GM23338 (cell line): ENCODE results near the gene DNAH11. TPM values are rescaled to one million over a fixed set of nuclear protein-coding genes. Genes with fewer than 3 reads are reported as not detected.

ENCODE experiments used
- ATAC-seq: fragments of 200-7000 bp; cut with Tn5 transposase; 3 replicates; pipeline ENCODE4 v1.9.1; 2020
- DNase-seq: peaks from one replicate; pipeline ENCODE4 v3.0.0-alpha.2; 2015; ENCODE audit warnings: low spot score
- H2AFZ ChIP-seq: fragments of 200-600 bp; sonication (generic); 2 replicates; pipeline ENCODE4 v1.8.0; 2016; ENCODE audit warnings: antibody characterized with exemption, mild to moderate bottlenecking, moderate library complexity
- H3F3A ChIP-seq: fragments of 200-600 bp; sonication (generic); replicated peaks from 2 replicates; pipeline ENCODE4 v1.8.0; 2017; ENCODE audit warnings: antibody characterized with exemption, mixed run types, low read depth
- H3K27ac ChIP-seq: fragments of 200-600 bp; sonication (generic); 2 replicates; pipeline ENCODE4 v1.6.1; 2016; ENCODE audit warnings: low read depth
- H3K27me3 ChIP-seq: fragments of 200-600 bp; sonication (generic); 2 replicates; pipeline ENCODE4 v1.8.0; 2016; ENCODE audit warnings: mild to moderate bottlenecking, mixed run types, moderate library complexity; ENCODE audit not compliant: insufficient read depth
- H3K36me3 ChIP-seq: fragments of 200-600 bp; sonication (generic); 2 replicates; pipeline ENCODE4 v1.8.0; 2016; ENCODE audit warnings: mild to moderate bottlenecking; ENCODE audit not compliant: insufficient read depth
- H3K4me1 ChIP-seq: fragments of 200-600 bp; sonication (generic); 2 replicates; pipeline ENCODE4 v1.8.0; 2016; ENCODE audit warnings: mild to moderate bottlenecking, moderate library complexity; ENCODE audit not compliant: insufficient read depth
- H3K4me2 ChIP-seq: fragments of 200-600 bp; sonication (generic); 2 replicates; pipeline ENCODE4 v1.7.1; 2017; ENCODE audit warnings: mixed run types
- H3K4me3 ChIP-seq: fragments of 200-600 bp; sonication (generic); 2 replicates; pipeline ENCODE4 v1.6.1; 2016; ENCODE audit warnings: mixed run types
- H3K79me2 ChIP-seq: fragments of 200-600 bp; sonication (generic); replicated peaks from 2 replicates; pipeline ENCODE4 v1.8.0; 2017; ENCODE audit warnings: mild to moderate bottlenecking; ENCODE audit not compliant: insufficient read depth
- H3K9me2 ChIP-seq: fragments of 200-600 bp; sonication (generic); 2 replicates; pipeline ENCODE4 v1.8.0; 2017; ENCODE audit not compliant: insufficient read depth
- H4K20me1 ChIP-seq: fragments of 200-600 bp; sonication (generic); replicated peaks from 2 replicates; pipeline ENCODE4 v1.8.0; 2017; ENCODE audit warnings: mild to moderate bottlenecking; ENCODE audit not compliant: insufficient read depth
- H3K27ac Mint-ChIP-seq: 2 replicates; pipeline ENCODE4 v1.8.0; 2020; ENCODE audit warnings: inconsistent platforms, mild to moderate bottlenecking, moderate library complexity, mixed read lengths
- H3K27me3 Mint-ChIP-seq: 3 replicates; pipeline ENCODE4 v1.8.0; 2022; ENCODE audit warnings: low read depth, mild to moderate bottlenecking, moderate library complexity, mixed read lengths, inconsistent platforms; ENCODE audit not compliant: insufficient read depth, poor library complexity
- H3K36me3 Mint-ChIP-seq: 3 replicates; pipeline ENCODE4 v1.8.0; 2021; ENCODE audit warnings: low read depth, mild to moderate bottlenecking, inconsistent platforms, moderate library complexity, mixed read lengths
- H3K4me1 Mint-ChIP-seq: 3 replicates; pipeline ENCODE4 v1.8.0; 2020; ENCODE audit warnings: mild to moderate bottlenecking, inconsistent platforms, mixed read lengths
- H3K4me3 Mint-ChIP-seq: 3 replicates; pipeline ENCODE4 v1.8.0; 2021; ENCODE audit warnings: moderate library complexity, mild to moderate bottlenecking, inconsistent platforms, mixed read lengths
- H3K9me3 Mint-ChIP-seq: 3 replicates; pipeline ENCODE4 v1.8.0; 2020; ENCODE audit warnings: moderate library complexity, mild to moderate bottlenecking, inconsistent platforms, mixed read lengths
- CREB1 ChIP-seq: fragments of 250-450 bp; sonication (Bioruptor Pico); IDR thresholded peaks from 2 replicates; pipeline ENCODE4 v1.5.0; 2020; ENCODE audit warnings: low read depth, mild to moderate bottlenecking, moderate library complexity
- ETS1 ChIP-seq: IDR thresholded peaks from 2 replicates; pipeline ENCODE4 v1.6.1; 2016; ENCODE audit warnings: antibody characterized with exemption
- EZH2 ChIP-seq: fragments of 200-600 bp; sonication (generic); IDR thresholded peaks from one replicate; pipeline ENCODE4 v1.8.0; 2017; ENCODE audit warnings: antibody characterized with exemption, mild to moderate bottlenecking, low read depth; ENCODE audit not compliant: unreplicated experiment
- JUNB ChIP-seq: IDR thresholded peaks from one replicate; pipeline ENCODE4 v1.6.1; 2016; ENCODE audit warnings: antibody characterized with exemption; ENCODE audit not compliant: unreplicated experiment
- NANOG ChIP-seq: IDR thresholded peaks from 2 replicates; pipeline ENCODE4 v1.6.1; 2016; ENCODE audit warnings: antibody characterized with exemption, borderline replicate concordance
- POLR2AphosphoS5 ChIP-seq: IDR thresholded peaks from 2 replicates; pipeline ENCODE4 v1.6.1; 2016; ENCODE audit warnings: antibody characterized with exemption, low read depth
- REST ChIP-seq: IDR thresholded peaks from one replicate; pipeline ENCODE4 v1.6.1; 2018; ENCODE audit warnings: antibody characterized with exemption; ENCODE audit not compliant: unreplicated experiment
- STAT1 ChIP-seq: IDR thresholded peaks from one replicate; pipeline ENCODE4 v1.6.1; 2016; ENCODE audit warnings: antibody characterized with exemption; ENCODE audit not compliant: unreplicated experiment
- ZNF114 ChIP-seq: fragments of 250-450 bp; sonication (Bioruptor Pico); IDR thresholded peaks from 2 replicates; pipeline ENCODE4 v1.5.0; 2020; ENCODE audit warnings: mild to moderate bottlenecking, moderate library complexity
- ZNF331 ChIP-seq: fragments of 250-450 bp; sonication (Bioruptor Pico); IDR thresholded peaks from 2 replicates; pipeline ENCODE4 v1.5.0; 2020; ENCODE audit warnings: low read depth, mild to moderate bottlenecking, moderate library complexity
- ZNF462 ChIP-seq: fragments of 250-450 bp; sonication (Bioruptor Pico); IDR thresholded peaks from 2 replicates; pipeline ENCODE4 v1.5.0; 2020; ENCODE audit warnings: mild to moderate bottlenecking, moderate library complexity
- polyA plus RNA-seq: library from polyadenylated mRNA; unstranded; fragments of >200 nt; fragmentation: Nextera tagmentation; extraction: Ambion mirVana; gene quantifications from 2 replicates; pipeline ENCODE4 v1.2.1, GENCODE V29; 2016
- total RNA-seq: library from RNA; depleted of rRNA; stranded (reverse); fragments of >200 nt; shearing (Covaris generic); gene quantifications from 2 replicates; pipeline ENCODE4 v1.2.3, GENCODE V29; 2014

DNAH11 gene
- total and polyA plus RNA-seq, 2 experiments from 2014 or later, result 9.3 TPM

- TF ChIP-seq ETS1 (no peak), ZNF331 (CRISPR knock-in tag) (no peak), NANOG (no peak), REST (no peak), EZH2 (no peak), STAT1 (no peak), JUNB (no peak), POLR2AphosphoS5 (no peak), ZNF114 (no peak), CREB1 (CRISPR knock-in tag) (no peak)
Measured at GRCh38 chr7:21806388-21806787, 263.5 kb downstream of the DNAH11 start (continued).

GRCh38 chr7:21819048-21819447 lies 276.2 kb downstream of the DNAH11 start:
- H3K27ac Mint-ChIP-seq, result no peak overlapping the region
- H3K4me3 Mint-ChIP-seq, result no peak overlapping the region
- Histone ChIP-seq H3F3A (no peaks in the 10 kb centered on the region), H3K4me2 (no peak overlapping the region), H4K20me1 (no peaks in the 10 kb centered on the region), H3K27me3 (no peaks in the 10 kb centered on the region), H2AFZ (no peak overlapping the region), H3K79me2 (no peaks in the 10 kb centered on the region), H3K27ac (no peak overlapping the region), H3K36me3 (no peaks in the 10 kb centered on the region), H3K9me2 (no peaks in the 10 kb centered on the region; the same call in 1 of the 2 replicates), H3K4me1 (no peaks in the 10 kb centered on the region), H3K4me3 (no peak overlapping the region)
- H3K9me3 Mint-ChIP-seq, result no peaks in the 10 kb centered on the region
- ATAC-seq (no peak), DNase-seq (no peak)
- H3K27me3 Mint-ChIP-seq, result no peaks in the 10 kb centered on the region
- H3K36me3 Mint-ChIP-seq, result no peaks in the 10 kb centered on the region
- no peaks in the 10 kb centered on the region for H3K4me1 Mint-ChIP-seq
- TF ChIP-seq REST, result no peak
- no peak for TF ChIP-seq ZNF331 (CRISPR knock-in tag)
- no peak for TF ChIP-seq ZNF462
